Keratinocyte (primary cell): ENCODE measurements around the gene PTPRD. TPM values are rescaled to one million over a fixed set of nuclear protein-coding genes. Genes with fewer than 3 reads are reported as not detected.

Source experiments
- DNase-seq: peaks from one replicate; pipeline ENCODE4 v3.0.0-alpha.2; 2011; ENCODE audit warnings: low read depth, missing footprints, low spot score
- FAIRE-seq: peaks from 2 replicates; lab custom pipeline; 2011; peaks lifted over from hg19 to GRCh38; lab: Jason Lieb, UNC
- H2AFZ ChIP-seq: 2 replicates; pipeline ENCODE4 v1.6.0; 2012; ENCODE audit warnings: low read length, control low read depth, inconsistent platforms; ENCODE audit not compliant: control insufficient read depth
- H3K27ac ChIP-seq: 2 replicates; pipeline ENCODE4 v1.5.1; 2011; ENCODE audit warnings: low read length; ENCODE audit not compliant: control insufficient read depth, insufficient read depth
- H3K27me3 ChIP-seq: 3 replicates; pipeline ENCODE4 v1.6.0; 2011; ENCODE audit warnings: low read length; ENCODE audit not compliant: control insufficient read depth, insufficient read depth; ENCODE audit errors: extremely low read depth
- H3K36me3 ChIP-seq, 2 experiments: 2 replicates in 1 of 2; 3 replicates in 1 of 2; pipeline ENCODE4 v1.5.1; 2011; ENCODE audit warnings: low read length in 2 of 2, mild to moderate bottlenecking in 1 of 2; ENCODE audit not compliant: control insufficient read depth in 2 of 2, insufficient read depth in 2 of 2; ENCODE audit errors: extremely low read depth in 1 of 2
- H3K4me1 ChIP-seq: 3 replicates; pipeline ENCODE4 v1.5.1; 2011; ENCODE audit warnings: low read length; ENCODE audit not compliant: control insufficient read depth, insufficient read depth; ENCODE audit errors: extremely low read depth
- H3K4me2 ChIP-seq: 3 replicates; pipeline ENCODE4 v1.6.0; 2011; ENCODE audit warnings: low read depth, low read length; ENCODE audit not compliant: control insufficient read depth, insufficient read depth; ENCODE audit errors: extremely low read depth
- H3K4me3 ChIP-seq, 3 experiments: fragments of 200-600 bp in 1 of 3; sonication (generic) in 1 of 3; 2 replicates in 2 of 3; 3 replicates in 1 of 3; pipeline ENCODE4 v1.5.1; 2011 to 2016; ENCODE audit warnings: low read length in 3 of 3, mild to moderate bottlenecking in 3 of 3, control low read depth in 2 of 3, inconsistent platforms in 1 of 3, low read depth in 1 of 3, mixed read lengths in 1 of 3, mixed run types in 1 of 3, moderate library complexity in 1 of 3; ENCODE audit not compliant: control insufficient read depth in 2 of 3, insufficient read depth in 2 of 3; ENCODE audit errors: extremely low read depth in 1 of 3
- H3K79me2 ChIP-seq: 2 replicates; pipeline ENCODE4 v1.6.0; 2012; ENCODE audit warnings: low read length; ENCODE audit not compliant: control insufficient read depth, insufficient read depth
- H3K9ac ChIP-seq: 3 replicates; pipeline ENCODE4 v1.6.0; 2011; ENCODE audit warnings: low read length; ENCODE audit not compliant: control insufficient read depth, insufficient read depth; ENCODE audit errors: extremely low read depth
- H3K9me1 ChIP-seq: 3 replicates; pipeline ENCODE4 v1.6.0; 2011; ENCODE audit warnings: low read length; ENCODE audit not compliant: control insufficient read depth, insufficient read depth; ENCODE audit errors: extremely low read depth
- H3K9me3 ChIP-seq: 2 replicates; pipeline ENCODE4 v1.5.1; 2012; ENCODE audit warnings: low read depth, low read length; ENCODE audit not compliant: control insufficient read depth
- H4K20me1 ChIP-seq: 3 replicates; pipeline ENCODE4 v1.6.0; 2011; ENCODE audit warnings: low read length; ENCODE audit not compliant: control insufficient read depth, insufficient read depth; ENCODE audit errors: extremely low read depth
- CTCF ChIP-seq, 3 experiments: IDR thresholded peaks in 1 of 3; conservative IDR thresholded peaks in 1 of 3; optimal IDR thresholded peaks in 1 of 3; 2 replicates in 2 of 3; 3 replicates in 1 of 3; pipeline versions ENCODE3 to v1.5.1; 2011; ENCODE audit warnings: low read length in 3 of 3, mild to moderate bottlenecking in 3 of 3, moderate library complexity in 2 of 3, control low read depth in 1 of 3, inconsistent platforms in 1 of 3; ENCODE audit not compliant: insufficient read depth in 2 of 3; ENCODE audit errors: extremely low read depth in 1 of 3
- EZH2 ChIP-seq: IDR thresholded peaks from one replicate; pipeline ENCODE4 v1.6.1; 2012; ENCODE audit warnings: inconsistent platforms, mild to moderate bottlenecking, low read length, moderate library complexity
- dilution Hi-C: fragments of 300-500 bp; cut with MboI; formaldehyde crosslinking; loops from one replicate; pipeline ENCODE4 v1.7.0; 2020; ENCODE audit warnings: low sequenced_read_pairs; ENCODE audit not compliant: extremely low pct_ligation_motif_present
- polyA plus RNA-seq, 5 experiments: library from polyadenylated mRNA; depleted of rRNA in 3 of 5; stranded (reverse) in 3 of 5; stranded (forward) in 1 of 5; unstranded in 1 of 5; fragments of >200 nt; gene quantifications; 1 replicate in 1 of 5; 2 replicates in 3 of 5; 3 replicates in 1 of 5; pipeline versions ENCODE4 v1.2.1 to v1.2.3, GENCODE V29; 2011 to 2012; ENCODE audit warnings: missing spikeins in 2 of 5, low read depth in 1 of 5, low replicate concordance in 1 of 5

PTPRD gene
- polyA plus RNA-seq, 1 donor (not counting 4 experiments of a cell fraction or from before 2014, with no cell fraction given) = 0.10 TPM

- FAIRE-seq = no peak
- H3K79me2 ChIP-seq = no peaks in the 10 kb centered on the region
Measured at GRCh38 chr9:8585036-8585435, 2027.8 kb downstream of the PTPRD start.

DNA sequence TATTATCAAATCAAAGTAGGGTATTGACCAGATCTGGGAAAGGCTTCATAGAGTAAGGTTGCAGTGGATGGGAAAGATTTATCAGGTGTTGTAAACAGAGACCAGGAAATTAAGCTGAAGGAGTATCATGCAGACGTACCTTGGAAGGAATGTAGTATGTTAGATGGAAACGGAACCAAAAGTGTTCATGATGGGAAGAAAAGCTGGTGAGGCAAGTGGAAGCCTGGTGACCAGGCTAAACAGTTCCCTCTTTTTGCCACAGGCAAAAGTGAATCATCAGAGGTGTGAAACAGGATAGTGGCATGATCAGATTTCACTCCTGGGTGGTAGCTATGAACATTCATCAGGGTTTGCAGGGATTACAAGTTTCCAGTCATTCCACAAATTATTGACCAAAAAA is 2033.1 kb downstream of the PTPRD start:
- Histone ChIP-seq H3K4me1 (peaks cover 9% of the 10 kb centered on the region), H3K79me2 (no peaks in the 10 kb centered on the region), H3K36me3 (no peaks in the 10 kb centered on the region), H3K4me2 (no peak overlapping the region), H4K20me1 (no peaks in the 10 kb centered on the region), H3K9me3 (no peaks in the 10 kb centered on the region), H3K9me1 (no peaks in the 10 kb centered on the region), H2AFZ (no peak overlapping the region), H3K27ac (no peak overlapping the region), H3K4me3 (no peak overlapping the region), H3K9ac (no peak overlapping the region), H3K27me3 (no peaks in the 10 kb centered on the region)
- DNase-seq = peak; percentile 19
- TF ChIP-seq CTCF (optimal IDR thresholded peaks at IDR 0.05 in 1 of 3, IDR thresholded peaks at IDR 0.05 in 1 of 3, conservative IDR thresholded peaks at IDR 0.05 in 1 of 3; ENCODE audit: extremely low read depth in 1 of 3, insufficient read depth in 2 of 3, low read length in 3 of 3) = no peak
- TF ChIP-seq EZH2 = no peak
- FAIRE-seq = peak; percentile 73
- dilution Hi-C loops = no loop called here

More at GRCh38 chr9:8585036-8585435, 2027.8 kb downstream of the PTPRD start:
- no peaks in the 10 kb centered on the region for H3K27me3 ChIP-seq
- dilution Hi-C loops = no loop called here
- TF ChIP-seq EZH2 = no peak
- TF ChIP-seq CTCF (optimal IDR thresholded peaks at IDR 0.05 in 1 of 3, IDR thresholded peaks at IDR 0.05 in 1 of 3, conservative IDR thresholded peaks at IDR 0.05 in 1 of 3; ENCODE audit: extremely low read depth in 1 of 3, insufficient read depth in 2 of 3, low read length in 3 of 3) = no peak
- H3K9me1 ChIP-seq = no peaks in the 10 kb centered on the region
- no peak overlapping the region for H3K4me3 ChIP-seq
- no peaks in the 10 kb centered on the region for H3K9me3 ChIP-seq
- no peak overlapping the region for H3K27ac ChIP-seq
- no peak overlapping the region for H3K9ac ChIP-seq
- no peaks in the 10 kb centered on the region for H3K36me3 ChIP-seq
- H3K4me2 ChIP-seq = no peak overlapping the region
- peaks cover under 1% of the 10 kb centered on the region for H3K4me1 ChIP-seq
- DNase-seq = no peak
- no peak overlapping the region for H2AFZ ChIP-seq
- H4K20me1 ChIP-seq = no peaks in the 10 kb centered on the region
